GM18499 (cell line): ENCODE measurements around the gene MPZ.

ENCODE experiments used
- ATAC-seq: cut with Tn5 transposase; IDR thresholded peaks from one replicate; pipeline ENCODE4 v1.9.1; 2021; ENCODE audit warnings: moderate number of reproducible peaks; ENCODE audit not compliant: insufficient read depth, unreplicated experiment

Gene MPZ

GRCh38 chr1:161304927-161305866, 4.6 kb downstream of the MPZ start:
- ATAC-seq, result no peak

- ATAC-seq, result no peak
Measured at GRCh38 chr1:161300478-161300877, 9.3 kb downstream of the MPZ start.

- ATAC-seq, result no peak
Measured at GRCh38 chr1:161299347-161299746, 10.4 kb downstream of the MPZ start.

- ATAC-seq, result no peak
Measured at GRCh38 chr1:161298116-161298515, 11.7 kb downstream of the MPZ start.

- ATAC-seq, result no peak
Measured at GRCh38 chr1:161297415-161297814, 12.4 kb downstream of the MPZ start.

- ATAC-seq, result no peak
Measured at GRCh38 chr1:161290779-161291178, 19.0 kb downstream of the MPZ start.

GRCh38 chr1:161287482-161288054, 22.2 kb downstream of the MPZ start:
- no peak for ATAC-seq

- no peak for ATAC-seq
Measured at GRCh38 chr1:161285521-161285920, 24.2 kb downstream of the MPZ start.

- ATAC-seq, result no peak
Measured at GRCh38 chr1:161285113-161285512, 24.7 kb downstream of the MPZ start.

- no peak for ATAC-seq
Measured at GRCh38 chr1:161282991-161283390, 26.8 kb downstream of the MPZ start.

- ATAC-seq, result no peak
Measured at GRCh38 chr1:161274874-161275273, 34.9 kb downstream of the MPZ start.

- no peak for ATAC-seq
Measured at GRCh38 chr1:161273402-161273801, 36.4 kb downstream of the MPZ start.

- ATAC-seq, result no peak
Measured at GRCh38 chr1:161267321-161267720, 42.4 kb downstream of the MPZ start.

- ATAC-seq, result no peak
Measured at GRCh38 chr1:161266836-161267235, 42.9 kb downstream of the MPZ start.

- no peak for ATAC-seq
Measured at GRCh38 chr1:161266202-161266601, 43.6 kb downstream of the MPZ start.

- no peak for ATAC-seq
Measured at GRCh38 chr1:161265305-161265704, 44.5 kb downstream of the MPZ start.

GRCh38 chr1:161261261-161262235, 48.2 kb downstream of the MPZ start:
- ATAC-seq, result no peak

- ATAC-seq, result no peak
Measured at GRCh38 chr1:161260376-161261260, 49.1 kb downstream of the MPZ start.

- ATAC-seq, result no peak
Measured at GRCh38 chr1:161259765-161260164, 50.0 kb downstream of the MPZ start.

- no peak for ATAC-seq
Measured at GRCh38 chr1:161259345-161259702, 50.4 kb downstream of the MPZ start.
